Omental fat pad (tissue), 4 donors: ENCODE results near the gene LPGAT1. TPM values are rescaled to one million over a fixed set of nuclear protein-coding genes. Genes with fewer than 3 reads are reported as not detected.

ENCODE experiments used
- ATAC-seq: fragments of 150-250 bp; one replicate; pipeline ENCODE4 v1.9.1; 2016; ENCODE audit warnings: mild to moderate bottlenecking, moderate library complexity; ENCODE audit not compliant: low FRiP score
- DNase-seq: peaks from one replicate; pipeline ENCODE4 v3.0.0-alpha.2; 2019; ENCODE audit warnings: low spot score
- total RNA-seq, 4 donors: library from RNA; depleted of rRNA; stranded (reverse); fragments of >200 nt; gene quantifications; one replicate each; pipeline ENCODE4 v1.1.0, GENCODE V29; 2016
- TF ChIP-seq, protein P1 (sequence below), 3 donors: fragments of 450-650 bp; IDR thresholded peaks; one replicate each; pipeline ENCODE4 v1.5.1; 2016 to 2017; ENCODE audit warnings: antibody characterized with exemption in 3 of 3, mild to moderate bottlenecking in 3 of 3, moderate library complexity in 2 of 3

LPGAT1 gene
- total RNA-seq, 4 donors from 2014 or later: 46.8 to 70.9 (median 48.9) TPM

GRCh38 chr1:211752317-211752716 is 78.2 kb downstream of the LPGAT1 start:
- no peak for ATAC-seq
- no peak for DNase-seq
- TF ChIP-seq, protein P1, sequence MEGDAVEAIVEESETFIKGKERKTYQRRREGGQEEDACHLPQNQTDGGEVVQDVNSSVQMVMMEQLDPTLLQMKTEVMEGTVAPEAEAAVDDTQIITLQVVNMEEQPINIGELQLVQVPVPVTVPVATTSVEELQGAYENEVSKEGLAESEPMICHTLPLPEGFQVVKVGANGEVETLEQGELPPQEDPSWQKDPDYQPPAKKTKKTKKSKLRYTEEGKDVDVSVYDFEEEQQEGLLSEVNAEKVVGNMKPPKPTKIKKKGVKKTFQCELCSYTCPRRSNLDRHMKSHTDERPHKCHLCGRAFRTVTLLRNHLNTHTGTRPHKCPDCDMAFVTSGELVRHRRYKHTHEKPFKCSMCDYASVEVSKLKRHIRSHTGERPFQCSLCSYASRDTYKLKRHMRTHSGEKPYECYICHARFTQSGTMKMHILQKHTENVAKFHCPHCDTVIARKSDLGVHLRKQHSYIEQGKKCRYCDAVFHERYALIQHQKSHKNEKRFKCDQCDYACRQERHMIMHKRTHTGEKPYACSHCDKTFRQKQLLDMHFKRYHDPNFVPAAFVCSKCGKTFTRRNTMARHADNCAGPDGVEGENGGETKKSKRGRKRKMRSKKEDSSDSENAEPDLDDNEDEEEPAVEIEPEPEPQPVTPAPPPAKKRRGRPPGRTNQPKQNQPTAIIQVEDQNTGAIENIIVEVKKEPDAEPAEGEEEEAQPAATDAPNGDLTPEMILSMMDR (IDR thresholded peaks at IDR 0.05): no peak

DNA sequence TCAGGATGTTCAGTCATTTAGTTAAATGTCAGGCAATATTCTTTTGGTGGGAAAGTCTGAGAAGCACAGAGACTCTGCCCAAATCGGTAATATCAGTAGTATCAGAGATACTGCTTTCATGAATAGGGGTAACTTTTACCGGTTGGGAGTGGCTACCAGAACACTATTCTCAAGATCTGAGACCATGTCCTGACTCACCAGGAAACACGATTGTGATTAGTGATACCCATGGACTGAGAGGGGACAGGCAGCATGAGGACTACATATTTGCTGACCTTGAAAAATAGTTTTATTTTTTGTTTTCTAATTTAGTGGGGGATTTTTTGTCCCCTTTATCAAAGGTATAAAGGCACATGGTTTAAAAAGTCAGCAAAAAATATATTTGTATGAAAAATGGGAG is 79.1 kb downstream of the LPGAT1 start:
- ATAC-seq (no peak), DNase-seq (no peak)
- TF ChIP-seq, protein P1 (IDR thresholded peaks at IDR 0.05): no peak

GRCh38 chr1:211750599-211750998 is 80.0 kb downstream of the LPGAT1 start:
- DNase-seq (no peak), ATAC-seq (no peak)
- TF ChIP-seq, protein P1 (IDR thresholded peaks at IDR 0.05): no peak

DNA sequence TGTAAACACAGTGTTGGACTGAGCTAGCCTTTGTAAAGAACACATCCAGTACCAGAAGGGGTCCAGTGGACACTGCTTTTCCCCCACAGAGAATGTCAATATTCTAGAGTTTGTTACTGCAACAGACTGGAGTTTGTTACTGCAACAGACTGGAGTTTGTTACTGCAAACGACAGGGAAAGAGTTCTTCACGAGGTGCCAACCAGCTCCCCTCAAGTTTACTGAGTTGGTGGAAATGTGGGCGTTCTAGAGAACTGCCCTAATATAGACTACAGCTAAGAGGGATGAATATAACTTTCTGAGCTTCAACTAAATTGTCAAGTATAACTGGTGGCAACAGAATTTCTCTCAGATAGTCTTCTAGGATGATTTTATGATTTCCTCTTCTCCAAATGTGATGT is 81.3 kb downstream of the LPGAT1 start:
- DNase-seq: no peak
- TF ChIP-seq, protein P1 (IDR thresholded peaks at IDR 0.05): no peak
- no peak for ATAC-seq

DNA sequence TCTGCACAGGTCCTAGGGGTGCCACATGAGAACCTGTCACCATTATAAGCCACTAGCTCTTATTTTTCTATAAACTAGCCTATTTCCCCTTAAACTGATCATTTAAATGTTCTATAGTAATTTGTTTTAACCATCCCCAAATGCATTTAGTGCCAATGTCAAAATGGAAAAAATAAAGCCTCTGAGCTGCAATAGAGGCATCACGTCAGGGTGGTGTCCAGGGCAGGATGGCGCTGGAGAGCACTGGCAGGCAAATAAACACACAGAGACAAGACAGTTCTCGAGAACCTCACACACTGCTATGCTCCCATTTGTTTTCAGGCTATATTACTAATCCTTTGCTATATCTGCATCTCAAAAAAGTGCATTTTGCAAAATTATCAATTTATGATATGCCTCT is 81.8 kb downstream of the LPGAT1 start:
- ATAC-seq (no peak), DNase-seq (no peak)
- TF ChIP-seq, protein P1 (IDR thresholded peaks at IDR 0.05): no peak

- ATAC-seq (no peak), DNase-seq (no peak)
- TF ChIP-seq, protein P1 (IDR thresholded peaks at IDR 0.05): no peak
These were observed 87.6 kb downstream of the LPGAT1 start for GRCh38 chr1:211742889-211743529.

DNA sequence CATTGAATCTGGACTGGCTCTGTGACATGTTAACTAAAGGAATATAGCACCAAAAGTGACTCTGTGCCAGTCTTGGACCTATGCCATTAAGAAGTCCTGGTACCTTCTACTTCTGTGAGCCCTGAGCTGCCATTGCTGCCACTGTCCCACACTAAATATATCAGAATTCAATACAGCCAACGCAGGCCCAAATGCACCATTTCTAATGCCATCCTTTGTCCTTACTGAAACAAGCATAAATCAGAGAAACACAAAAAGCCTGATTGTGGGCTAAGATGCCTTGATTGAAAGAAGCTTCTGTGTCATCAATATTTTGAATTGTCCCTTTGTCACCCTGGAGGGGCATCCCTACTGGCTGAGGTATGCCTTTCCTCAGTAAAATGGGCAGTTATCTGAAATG is 88.3 kb downstream of the LPGAT1 start:
- TF ChIP-seq, protein P1 (IDR thresholded peaks at IDR 0.05): no peak
- no peak for DNase-seq
- ATAC-seq: no peak
